ENCODE results near the gene MEP1A. TPM values are rescaled to one million over a fixed set of nuclear protein-coding genes. Genes with fewer than 3 reads are reported as not detected.

The MEP1A gene
- total RNA-seq, 3 donors from 2014 or later, result 118 to 498 (median 183) TPM

DNA sequence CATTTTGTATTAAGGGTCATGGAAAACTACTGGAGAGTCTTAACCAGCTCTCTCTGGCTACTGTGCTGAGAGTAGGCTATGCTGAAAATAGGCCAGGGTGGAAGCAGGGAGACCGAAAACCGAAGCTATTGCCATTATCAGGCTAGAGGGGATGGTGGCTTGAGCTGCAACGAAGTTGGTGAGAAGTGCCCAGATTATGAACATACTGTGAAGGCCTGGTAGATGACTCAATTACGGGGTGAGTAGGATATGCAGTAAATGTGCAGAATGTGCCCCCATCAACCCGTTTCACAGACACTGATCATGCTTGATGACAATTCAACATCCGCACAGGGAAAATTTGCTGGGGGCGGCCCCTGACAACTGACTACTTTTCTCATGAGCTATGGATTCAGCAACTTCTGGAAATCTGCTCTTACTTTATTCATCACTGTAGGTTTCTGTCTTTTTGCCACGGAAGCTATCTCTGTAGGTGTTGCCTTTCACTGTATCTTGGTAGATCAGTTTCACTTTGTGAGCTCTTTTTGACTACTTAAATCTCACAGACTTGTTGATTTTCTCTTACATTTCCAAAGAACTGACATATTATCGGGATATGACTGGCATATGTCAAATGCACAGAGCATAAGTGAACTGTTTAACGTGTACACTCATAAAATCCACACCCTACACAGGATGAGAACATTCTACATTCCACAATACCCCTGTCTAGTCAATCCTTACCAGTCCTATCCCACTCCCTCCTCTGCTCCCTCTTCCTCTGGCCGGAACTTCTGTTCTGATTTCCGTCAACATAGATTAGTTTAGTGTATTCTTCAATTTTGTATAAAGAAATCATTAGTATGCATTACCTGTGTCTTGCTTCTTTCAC is 15.5 kb upstream of the MEP1A start:
- ATAC-seq, result peak; percentile 71
- TF ChIP-seq, protein P1, sequence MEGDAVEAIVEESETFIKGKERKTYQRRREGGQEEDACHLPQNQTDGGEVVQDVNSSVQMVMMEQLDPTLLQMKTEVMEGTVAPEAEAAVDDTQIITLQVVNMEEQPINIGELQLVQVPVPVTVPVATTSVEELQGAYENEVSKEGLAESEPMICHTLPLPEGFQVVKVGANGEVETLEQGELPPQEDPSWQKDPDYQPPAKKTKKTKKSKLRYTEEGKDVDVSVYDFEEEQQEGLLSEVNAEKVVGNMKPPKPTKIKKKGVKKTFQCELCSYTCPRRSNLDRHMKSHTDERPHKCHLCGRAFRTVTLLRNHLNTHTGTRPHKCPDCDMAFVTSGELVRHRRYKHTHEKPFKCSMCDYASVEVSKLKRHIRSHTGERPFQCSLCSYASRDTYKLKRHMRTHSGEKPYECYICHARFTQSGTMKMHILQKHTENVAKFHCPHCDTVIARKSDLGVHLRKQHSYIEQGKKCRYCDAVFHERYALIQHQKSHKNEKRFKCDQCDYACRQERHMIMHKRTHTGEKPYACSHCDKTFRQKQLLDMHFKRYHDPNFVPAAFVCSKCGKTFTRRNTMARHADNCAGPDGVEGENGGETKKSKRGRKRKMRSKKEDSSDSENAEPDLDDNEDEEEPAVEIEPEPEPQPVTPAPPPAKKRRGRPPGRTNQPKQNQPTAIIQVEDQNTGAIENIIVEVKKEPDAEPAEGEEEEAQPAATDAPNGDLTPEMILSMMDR (IDR thresholded peaks at IDR 0.05), result no peak
- H3K9me3 ChIP-seq, result no peaks in the 10 kb centered on the region
- peaks cover 5% of the 10 kb centered on the region for H3K4me1 ChIP-seq (ENCODE audit: low read depth)
- intact Hi-C loops (cut with DNase I, micrococcal nuclease), result no loop called here
- H3K4me3 ChIP-seq, result no peak overlapping the region
- no peaks in the 10 kb centered on the region for H3K36me3 ChIP-seq (ENCODE audit: low read depth)
- DNase-seq, result no peak

DNA sequence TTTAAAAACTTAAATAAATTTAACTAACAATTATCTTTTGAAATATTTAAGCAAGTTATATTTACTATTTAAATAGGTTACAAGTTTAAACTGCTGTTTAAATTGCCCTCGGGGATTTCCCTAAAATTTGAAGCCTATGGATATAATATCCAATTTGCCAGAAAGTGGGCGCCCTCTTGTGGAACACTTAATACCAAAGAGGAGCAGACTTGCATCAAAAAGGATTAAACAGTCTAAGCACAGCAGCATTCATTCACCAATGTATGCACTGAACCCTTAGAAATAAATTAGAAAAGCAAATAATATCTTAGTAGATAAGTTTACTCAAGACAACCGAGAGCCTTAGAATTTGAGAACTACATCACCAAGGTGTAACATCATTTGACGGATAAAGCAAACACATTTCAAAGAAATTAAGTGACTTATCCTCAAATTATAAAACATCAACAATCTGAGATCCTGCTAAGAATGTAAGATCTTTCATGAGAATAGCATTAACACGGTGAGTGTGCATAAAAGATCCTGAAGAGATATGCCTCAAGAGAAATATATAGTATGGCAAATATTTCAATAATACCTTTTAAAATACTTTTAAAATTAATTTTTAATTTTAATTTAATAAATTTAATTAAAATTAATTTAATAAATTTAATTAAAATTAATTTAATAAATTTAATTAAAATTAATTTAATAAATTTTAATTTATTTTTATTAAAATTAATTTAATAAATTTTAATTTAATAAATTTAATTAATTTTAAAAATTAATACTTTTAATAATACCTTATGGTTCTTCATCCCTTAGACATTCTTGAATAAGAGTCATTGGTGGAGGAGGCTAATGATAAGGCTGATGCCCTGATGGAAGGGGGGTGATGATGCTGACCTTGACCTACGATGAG is 11.5 kb upstream of the MEP1A start:
- Histone ChIP-seq H3K36me3 (ENCODE audit: low read depth) (no peaks in the 10 kb centered on the region), H3K4me1 (ENCODE audit: low read depth) (peaks cover 5% of the 10 kb centered on the region), H3K4me3 (no peak overlapping the region), H3K9me3 (no peaks in the 10 kb centered on the region)
- intact Hi-C loops (cut with DNase I, micrococcal nuclease), result no loop called here
- peak in 1 of 3 donors; percentile 90 for DNase-seq
- ATAC-seq, result peak; percentile 66
- TF ChIP-seq, protein P1 (IDR thresholded peaks at IDR 0.05), result peak; percentile 22

DNA sequence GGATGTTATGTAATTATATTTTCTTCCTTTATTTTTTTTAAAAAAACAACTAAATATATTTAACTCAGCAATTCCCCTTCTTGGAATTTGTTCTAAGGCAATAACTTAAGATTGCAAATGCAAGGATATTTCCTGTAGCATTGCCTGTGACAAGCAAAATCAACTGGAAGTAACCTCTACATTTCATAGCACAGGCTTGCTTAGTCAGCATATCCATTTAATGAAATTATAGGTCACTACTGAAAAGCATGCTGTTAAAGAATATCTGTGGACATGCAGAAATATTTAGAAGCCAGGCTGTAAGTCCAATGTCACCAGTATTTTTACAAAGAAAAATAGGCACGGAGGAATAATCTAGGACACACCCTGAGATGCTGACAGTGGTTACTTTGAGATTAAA is 8.7 kb upstream of the MEP1A start:
- Histone ChIP-seq H3K4me3 (no peak overlapping the region), H3K36me3 (ENCODE audit: low read depth) (no peaks in the 10 kb centered on the region), H3K4me1 (ENCODE audit: low read depth) (peaks cover 1% of the 10 kb centered on the region), H3K9me3 (no peaks in the 10 kb centered on the region)
- TF ChIP-seq, protein P1 (IDR thresholded peaks at IDR 0.05), result no peak
- DNase-seq (no peak), ATAC-seq (no peak)
- intact Hi-C loops (cut with DNase I, micrococcal nuclease), result no loop called here

DNA sequence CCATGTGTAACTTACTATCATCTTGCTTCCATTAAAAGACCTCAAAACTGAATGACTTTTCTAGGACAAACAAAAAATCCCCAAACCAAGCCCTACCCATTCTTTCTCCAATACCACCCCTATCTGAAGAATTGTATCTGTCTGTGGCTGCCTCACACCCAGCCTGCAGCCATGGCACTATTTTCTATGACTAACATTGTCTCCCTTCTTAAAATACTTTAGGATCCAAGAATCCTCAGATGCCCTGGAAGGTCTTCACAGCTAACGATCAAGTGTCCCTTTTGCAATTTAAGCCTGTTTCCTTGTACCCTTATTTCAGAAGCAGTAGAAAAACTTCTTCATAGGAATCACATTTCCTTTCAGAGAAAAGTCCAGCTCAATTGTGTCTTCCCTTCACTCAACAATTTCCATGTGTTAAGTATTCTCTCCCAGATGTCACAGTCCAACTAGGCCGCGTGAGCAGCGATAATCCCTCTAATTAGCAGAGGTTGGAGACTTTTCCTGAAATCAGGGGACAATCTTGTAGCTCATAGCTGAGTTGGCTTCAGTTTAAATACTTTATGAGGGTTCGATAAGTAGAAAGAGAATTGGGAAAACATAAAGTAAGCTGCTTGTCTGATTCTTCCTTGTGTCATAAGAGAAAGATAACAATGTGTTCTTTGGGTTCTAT is 5.2 kb upstream of the MEP1A start:
- Histone ChIP-seq H3K4me1 (ENCODE audit: low read depth) (peaks cover 15% of the 10 kb centered on the region), H3K4me3 (no peak overlapping the region), H3K9me3 (no peaks in the 10 kb centered on the region), H3K36me3 (ENCODE audit: low read depth) (no peaks in the 10 kb centered on the region)
- intact Hi-C loops (cut with DNase I, micrococcal nuclease), result no loop called here
- ATAC-seq, result no peak
- no peak for DNase-seq
- TF ChIP-seq, protein P1 (IDR thresholded peaks at IDR 0.05), result no peak

DNA sequence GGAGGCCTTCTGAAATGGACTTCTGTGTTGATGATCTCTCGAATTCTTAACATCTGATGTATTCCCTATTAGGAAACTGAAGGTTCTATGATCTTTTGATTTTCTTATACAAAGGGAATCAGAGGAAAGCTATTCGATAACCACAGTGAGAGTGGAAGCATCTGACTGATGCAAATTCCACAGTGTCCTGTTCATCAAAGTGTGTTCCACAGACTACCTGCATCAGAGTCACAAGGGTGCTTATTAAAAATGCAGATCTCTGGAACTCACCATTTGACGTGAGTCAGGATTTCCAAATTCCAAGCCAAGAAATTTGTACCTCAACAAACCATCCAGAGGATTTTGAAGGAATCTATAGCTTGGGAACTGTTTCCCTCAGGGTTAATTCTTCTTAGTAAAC is 4.4 kb upstream of the MEP1A start:
- intact Hi-C loops (cut with DNase I, micrococcal nuclease), result no loop called here

More for the DNA sequence above, 4.4 kb upstream of the MEP1A start:
- no peak for DNase-seq
- no peaks in the 10 kb centered on the region for H3K36me3 ChIP-seq (ENCODE audit: low read depth)
- H3K4me1 ChIP-seq (ENCODE audit: low read depth), result peaks cover 15% of the 10 kb centered on the region
- TF ChIP-seq, protein P1 (IDR thresholded peaks at IDR 0.05), result no peak
- no peak for ATAC-seq
- H3K9me3 ChIP-seq, result no peaks in the 10 kb centered on the region
- no peak overlapping the region for H3K4me3 ChIP-seq

All from mucosa of descending colon (tissue), 3 donors.